ENCODE results near the gene KDM2A.

KDM2A gene

GRCh38 chr11:67289651-67290479, 170.8 kb downstream of the KDM2A start:
- Histone ChIP-seq H3K36me3 (ENCODE audit: insufficient read depth, low read length) (peaks cover 34% of the 10 kb centered on the region; the same call in 1 of the 2 replicates), H3K27me3 (ENCODE audit: insufficient read depth, low read length, poor library complexity, severe bottlenecking) (no peaks in the 10 kb centered on the region), H2AFZ (ENCODE audit: low read length) (no peak overlapping the region), H3K9ac (ENCODE audit: low read depth, low read length, poor library complexity, severe bottlenecking) (peak overlapping the region; percentile 81), H3K9me2 (replicated peaks; ENCODE audit: low read depth, low read length) (no peaks in the 10 kb centered on the region), H3K4me2 (ENCODE audit: low read depth, low read length, poor library complexity, severe bottlenecking) (peak overlapping the region; percentile 79), H3F3A (ENCODE audit: low read depth) (peaks cover 6% of the 10 kb centered on the region), H3K4me1 (ENCODE audit: insufficient read depth, low read length, poor library complexity, severe bottlenecking) (peaks cover 44% of the 10 kb centered on the region), H4K20me1 (ENCODE audit: insufficient read depth, low read length, poor library complexity, severe bottlenecking) (peaks cover 30% of the 10 kb centered on the region), H3K4me3 (ENCODE audit: low read length, poor library complexity, severe bottlenecking) (peak overlapping the region; percentile 78), H3K9me3 (ENCODE audit: insufficient read depth, low read depth, low read length) (no peaks in the 10 kb centered on the region), H3K79me2 (ENCODE audit: insufficient read depth, low read length) (peaks cover 67% of the 10 kb centered on the region)
- TF ChIP-seq CTCF (conservative IDR thresholded peaks at IDR 0.05; ENCODE audit: low read length): no peak
- TF ChIP-seq EZH2phosphoT487 (IDR thresholded peaks at IDR 0.05; ENCODE audit: borderline replicate concordance): no peak

- Histone ChIP-seq H3K9me3 (ENCODE audit: insufficient read depth, low read depth, low read length) (peaks cover 2% of the 10 kb centered on the region), H3K9me2 (replicated peaks; ENCODE audit: low read depth, low read length) (no peaks in the 10 kb centered on the region), H3K9ac (ENCODE audit: low read depth, low read length, poor library complexity, severe bottlenecking) (peak overlapping the region; percentile 81), H3K36me3 (ENCODE audit: insufficient read depth, low read length) (peaks cover 27% of the 10 kb centered on the region), H3K4me3 (ENCODE audit: low read length, poor library complexity, severe bottlenecking) (peak overlapping the region; percentile 78), H3K79me2 (ENCODE audit: insufficient read depth, low read length) (peaks cover 73% of the 10 kb centered on the region), H3K27me3 (ENCODE audit: insufficient read depth, low read length, poor library complexity, severe bottlenecking) (no peaks in the 10 kb centered on the region), H2AFZ (ENCODE audit: low read length) (no peak overlapping the region), H3F3A (ENCODE audit: low read depth) (peaks cover 6% of the 10 kb centered on the region), H3K4me1 (ENCODE audit: insufficient read depth, low read length, poor library complexity, severe bottlenecking) (peaks cover 44% of the 10 kb centered on the region), H3K4me2 (ENCODE audit: low read depth, low read length, poor library complexity, severe bottlenecking) (peak overlapping the region; percentile 79), H4K20me1 (ENCODE audit: insufficient read depth, low read length, poor library complexity, severe bottlenecking) (peaks cover 30% of the 10 kb centered on the region)
- TF ChIP-seq EZH2phosphoT487 (IDR thresholded peaks at IDR 0.05; ENCODE audit: borderline replicate concordance) (no peak), CTCF (conservative IDR thresholded peaks at IDR 0.05; ENCODE audit: low read length) (no peak)
Observed at GRCh38 chr11:67290801-67291200, 171.7 kb downstream of the KDM2A start.

- Histone ChIP-seq H3K4me3 (ENCODE audit: low read length, poor library complexity, severe bottlenecking) (no peak overlapping the region), H3K9me3 (ENCODE audit: insufficient read depth, low read depth, low read length) (peaks cover 6% of the 10 kb centered on the region), H2AFZ (ENCODE audit: low read length) (no peak overlapping the region), H3K4me2 (ENCODE audit: low read depth, low read length, poor library complexity, severe bottlenecking) (peak overlapping the region; percentile 21), H3K9me2 (replicated peaks; ENCODE audit: low read depth, low read length) (no peaks in the 10 kb centered on the region), H3F3A (ENCODE audit: low read depth) (peaks cover 6% of the 10 kb centered on the region), H3K36me3 (ENCODE audit: insufficient read depth, low read length) (peaks cover 20% of the 10 kb centered on the region), H3K79me2 (ENCODE audit: insufficient read depth, low read length) (peaks cover 73% of the 10 kb centered on the region), H4K20me1 (ENCODE audit: insufficient read depth, low read length, poor library complexity, severe bottlenecking) (peaks cover 30% of the 10 kb centered on the region), H3K27me3 (ENCODE audit: insufficient read depth, low read length, poor library complexity, severe bottlenecking) (no peaks in the 10 kb centered on the region), H3K4me1 (ENCODE audit: insufficient read depth, low read length, poor library complexity, severe bottlenecking) (peaks cover 40% of the 10 kb centered on the region), H3K9ac (ENCODE audit: low read depth, low read length, poor library complexity, severe bottlenecking) (no peak overlapping the region)
- TF ChIP-seq EZH2phosphoT487 (IDR thresholded peaks at IDR 0.05; ENCODE audit: borderline replicate concordance): no peak
- no peak for TF ChIP-seq CTCF (conservative IDR thresholded peaks at IDR 0.05; ENCODE audit: low read length)
Observed at GRCh38 chr11:67291481-67292381, 172.7 kb downstream of the KDM2A start.
